H1 (cell line): Measurements from ENCODE around the gene CDCA4. TPM values are rescaled to one million over a fixed set of nuclear protein-coding genes. Genes with fewer than 3 reads are reported as not detected.

Source experiments
- CTCF ChIA-PET: fragments of 300-600 bp; sonication (Branson Sonifier 250); formaldehyde crosslinking; loops from one replicate; lab custom pipeline; 2021; ENCODE audit not compliant: partially characterized antibody; lab: Charles Lee
- POLR2A ChIA-PET: fragments of 300-600 bp; sonication (Branson Sonifier 250); formaldehyde crosslinking; loops from one replicate; lab custom pipeline; 2021; ENCODE audit warnings: inconsistent platforms; ENCODE audit not compliant: partially characterized antibody; lab: Charles Lee
- DNase-seq, 2 experiments: peaks; one replicate each; pipeline versions ENCODE4 v3.0.0 to v3.0.0-alpha.2; 2010 to 2022; ENCODE audit warnings: low spot score in 2 of 2, low read depth in 1 of 2, mixed read lengths in 1 of 2
- FAIRE-seq: peaks from 2 replicates; lab custom pipeline; 2011; peaks lifted over from hg19 to GRCh38; lab: Jason Lieb, UNC
- H2AFZ ChIP-seq: 2 replicates; pipeline ENCODE4 v1.8.1; 2012; ENCODE audit warnings: low read length, inconsistent platforms
- H2AK5ac ChIP-seq: 2 replicates; pipeline ENCODE4 v1.6.1; 2013; ENCODE audit warnings: low read depth, low read length
- H2BK120ac ChIP-seq: replicated peaks from 2 replicates; pipeline ENCODE3; 2013; ENCODE audit warnings: low read depth, low read length, inconsistent platforms
- H2BK12ac ChIP-seq: 2 replicates; pipeline ENCODE4 v1.6.1; 2013; ENCODE audit warnings: low read depth, low read length
- H2BK15ac ChIP-seq: 2 replicates; pipeline ENCODE4 v1.6.1; 2013; ENCODE audit warnings: low read length
- H2BK20ac ChIP-seq: 2 replicates; pipeline ENCODE4 v1.6.1; 2013; ENCODE audit warnings: low read length
- H2BK5ac ChIP-seq: 2 replicates; pipeline ENCODE4 v1.6.1; 2013; ENCODE audit warnings: low read depth, low read length
- H3K14ac ChIP-seq: 2 replicates; pipeline ENCODE4 v1.6.1; 2013; ENCODE audit warnings: inconsistent platforms; ENCODE audit not compliant: insufficient read length
- H3K18ac ChIP-seq: 2 replicates; pipeline ENCODE4 v1.6.1; 2013; ENCODE audit warnings: low read length; ENCODE audit errors: extremely low read depth
- H3K23ac ChIP-seq: 2 replicates; pipeline ENCODE4 v1.6.1; 2013; ENCODE audit warnings: inconsistent platforms; ENCODE audit not compliant: insufficient read length
- H3K23me2 ChIP-seq: 2 replicates; pipeline ENCODE4 v1.6.1; 2013; ENCODE audit warnings: low read depth, low read length
- H3K27ac ChIP-seq: 2 replicates; pipeline ENCODE4 v1.6.1; 2011; ENCODE audit warnings: low read depth, low read length, inconsistent platforms
- H3K27me3 ChIP-seq, 4 experiments: replicated peaks in 1 of 4; 1 replicate in 1 of 4; 2 replicates in 3 of 4; pipeline versions ENCODE4 v1.6.1 to v1.8.1; 2011 to 2013; ENCODE audit warnings: low read length in 3 of 4, mild to moderate bottlenecking in 3 of 4, inconsistent platforms in 2 of 4, mixed read lengths in 2 of 4, moderate library complexity in 1 of 4; ENCODE audit not compliant: control insufficient read depth in 3 of 4, insufficient read depth in 3 of 4; ENCODE audit errors: extremely low read depth in 1 of 4
- H3K36me3 ChIP-seq, 4 experiments: 2 replicates each; pipeline versions ENCODE4 v1.6.1 to v1.8.1; 2011 to 2013; ENCODE audit warnings: mild to moderate bottlenecking in 4 of 4, low read length in 3 of 4, moderate library complexity in 2 of 4, control low read depth in 1 of 4, inconsistent platforms in 1 of 4; ENCODE audit not compliant: insufficient read depth in 4 of 4, control insufficient read depth in 2 of 4
- H3K4ac ChIP-seq: replicated peaks from 2 replicates; pipeline ENCODE3; 2013; ENCODE audit warnings: low read length, low read depth, mixed read lengths, inconsistent platforms; ENCODE audit not compliant: insufficient read length
- H3K4me1 ChIP-seq, 4 experiments: replicated peaks in 1 of 4; 1 replicate in 1 of 4; 2 replicates in 3 of 4; pipeline versions ENCODE4 v1.6.1 to v1.8.1; 2011 to 2013; ENCODE audit warnings: low read length in 3 of 4, inconsistent platforms in 2 of 4, mixed read lengths in 1 of 4; ENCODE audit not compliant: insufficient read depth in 4 of 4, control insufficient read depth in 3 of 4
- H3K4me2 ChIP-seq, 2 experiments: 2 replicates each; pipeline versions ENCODE4 v1.6.1 to v1.8.1; 2011 to 2013; ENCODE audit warnings: low read depth in 2 of 2, low read length in 2 of 2, control low read depth in 1 of 2, inconsistent platforms in 1 of 2, mild to moderate bottlenecking in 1 of 2; ENCODE audit not compliant: insufficient read depth in 1 of 2
- H3K4me3 ChIP-seq, 4 experiments: fragments of 200-600, 300-600 bp in 1 of 4; sonication (generic), shearing (Covaris generic), sonication (Bioruptor Twin) in 1 of 4; 2 replicates each; pipeline versions ENCODE4 v1.5.1 to v1.8.1; 2011 to 2016; ENCODE audit warnings: low read length in 4 of 4, low read depth in 3 of 4, control low read depth in 2 of 4, inconsistent platforms in 2 of 4, mild to moderate bottlenecking in 2 of 4, mixed read lengths in 1 of 4, moderate library complexity in 1 of 4; ENCODE audit not compliant: insufficient read depth in 2 of 4; ENCODE audit errors: extremely low read depth in 1 of 4
- H3K56ac ChIP-seq: replicated peaks from 2 replicates; pipeline ENCODE3; 2013; ENCODE audit warnings: low read depth, mild to moderate bottlenecking, mixed read lengths, low read length, inconsistent platforms; ENCODE audit not compliant: insufficient read length
- H3K79me1 ChIP-seq: 2 replicates; pipeline ENCODE4 v1.6.1; 2013; ENCODE audit warnings: low read depth, low read length, control low read depth
- H3K79me2 ChIP-seq, 2 experiments: 2 replicates each; pipeline versions ENCODE4 v1.6.1 to v1.8.1; 2012 to 2013; ENCODE audit warnings: low read length in 2 of 2, mild to moderate bottlenecking in 2 of 2, inconsistent platforms in 1 of 2; ENCODE audit not compliant: insufficient read depth in 2 of 2, control insufficient read depth in 1 of 2
- H3K9ac ChIP-seq, 4 experiments: replicated peaks in 1 of 4; 1 replicate in 1 of 4; 2 replicates in 3 of 4; pipeline versions ENCODE4 v1.6.1 to v1.8.1; 2011 to 2013; ENCODE audit warnings: low read depth in 3 of 4, low read length in 3 of 4, control low read depth in 2 of 4, mild to moderate bottlenecking in 2 of 4, moderate library complexity in 2 of 4, inconsistent platforms in 1 of 4; ENCODE audit errors: extremely low read depth in 1 of 4
- H3K9me3 ChIP-seq, 2 experiments: 2 replicates each; pipeline versions ENCODE4 v1.6.1 to v1.8.1; 2012 to 2013; ENCODE audit warnings: mild to moderate bottlenecking in 2 of 2, moderate library complexity in 2 of 2, control low read depth in 1 of 2, inconsistent platforms in 1 of 2, low read depth in 1 of 2, low read length in 1 of 2, mixed read lengths in 1 of 2; ENCODE audit not compliant: insufficient read depth in 2 of 2
- H4K20me1 ChIP-seq, 2 experiments: replicated peaks in 1 of 2; 2 replicates each; pipeline versions ENCODE3 to v1.8.1; 2011 to 2013; ENCODE audit warnings: inconsistent platforms in 2 of 2, low read length in 2 of 2, mild to moderate bottlenecking in 1 of 2; ENCODE audit not compliant: insufficient read depth in 2 of 2, control insufficient read depth in 1 of 2
- H4K5ac ChIP-seq: 2 replicates; pipeline ENCODE4 v1.6.1; 2013; ENCODE audit warnings: low read length, low read depth, mixed read lengths, inconsistent platforms; ENCODE audit not compliant: insufficient read length
- H4K8ac ChIP-seq: 2 replicates; pipeline ENCODE4 v1.8.0; 2013; ENCODE audit warnings: mild to moderate bottlenecking, moderate library complexity, low read length, inconsistent platforms; ENCODE audit not compliant: insufficient read depth; ENCODE audit errors: extremely low read depth
- H4K91ac ChIP-seq: replicated peaks from 2 replicates; pipeline ENCODE3; 2013; ENCODE audit warnings: low read length, mixed read lengths, inconsistent platforms; ENCODE audit not compliant: insufficient read length
- E2F6 ChIP-seq: IDR thresholded peaks from 2 replicates; pipeline ENCODE4 v1.6.1; 2012; ENCODE audit warnings: inconsistent platforms
- NRF1 ChIP-seq: IDR thresholded peaks from 2 replicates; pipeline ENCODE4 v1.6.1; 2011; ENCODE audit warnings: mild to moderate bottlenecking, low read depth, low read length, improper control_type of control experiment
- RAD21 ChIP-seq, 2 experiments: IDR thresholded peaks in 1 of 2; conservative IDR thresholded peaks in 1 of 2; 2 replicates each; pipeline ENCODE4 v1.6.1; 2011; ENCODE audit warnings: low read depth in 2 of 2, low read length in 2 of 2, improper control_type of control experiment in 1 of 2, inconsistent platforms in 1 of 2, mild to moderate bottlenecking in 1 of 2, moderate library complexity in 1 of 2
- SP4 ChIP-seq: IDR thresholded peaks from 2 replicates; pipeline ENCODE4 v1.6.1; 2012; ENCODE audit warnings: low read length, inconsistent platforms
- WGBS, 2 experiments: shearing (Covaris generic) in 1 of 2; methylation state at CpG; one replicate each; pipeline versions ENCODE4 v1.1.6 to v1.1.7; 2013 to 2015; ENCODE audit warnings: low lambda C conversion rate in 2 of 2, mixed read lengths in 2 of 2, inconsistent platforms in 1 of 2, low coverage in 1 of 2, missing lambda C conversion rate in 1 of 2; ENCODE audit not compliant: insufficient replicate concordance in 2 of 2, insufficient coverage in 1 of 2, insufficient read length in 1 of 2; ENCODE audit errors: extremely low coverage in 1 of 2, missing lambda C conversion rate in 1 of 2; 5-methylcytosine and 5-hydroxymethylcytosine counted together
- polyA plus RNA-seq, 7 experiments: library from polyadenylated mRNA; depleted of rRNA in 3 of 7; stranded (reverse) in 5 of 7; unstranded in 2 of 7; fragments of >200 nt in 5 of 7; fragments of 200-250 nt in 2 of 7; gene quantifications; 1 replicate in 5 of 7; 2 replicates in 1 of 7; 4 replicates in 1 of 7; pipeline versions ENCODE4 v1.2.1 to v1.2.3, GENCODE V29; 2011 to 2013; ENCODE audit warnings: missing spikeins in 2 of 7, mixed read lengths in 2 of 7
- total RNA-seq: library from RNA; stranded (reverse); fragmentation: NEBNext Ultra II Directional; extraction: Animal tissue kit (Norgen Biotek cat#: 25700); gene quantifications from 2 replicates; pipeline ENCODE4 v1.2.1, GENCODE V29; 2021

CDCA4 gene
- total and polyA plus RNA-seq, 2 of the 8 experiments (the other 6 are each of a cell fraction or from before 2014, with no cell fraction given), result 49.9 to 62.4 TPM

GRCh38 chr14:104979758-104980610, 40.9 kb downstream of the CDCA4 start:
- no peaks in the 10 kb centered on the region for H3K79me2 ChIP-seq
- H4K91ac ChIP-seq, result peak overlapping the region; percentile 65
- POLR2A ChIA-PET, result interaction anchor here (1.1 kb wide), 1 partner anchor 10 kb away, joined by 3 read pairs; no protein-coding TSS in a partner anchor
- H4K5ac ChIP-seq, result no peak overlapping the region
- H3K9ac ChIP-seq, result no peak overlapping the region
- H3K4me3 ChIP-seq, result no peak overlapping the region
- no peak overlapping the region for H3K56ac ChIP-seq
- no peak for FAIRE-seq
- peaks cover 4 to 13% of the 10 kb centered on the region in 2 experiments for H4K20me1 ChIP-seq
- H2AFZ ChIP-seq, result no peak overlapping the region
- no peak overlapping the region for H2BK5ac ChIP-seq
- H3K23ac ChIP-seq, result no peak overlapping the region
- TF ChIP-seq RAD21 (IDR thresholded peaks at IDR 0.05 in 1 of 2, conservative IDR thresholded peaks at IDR 0.05 in 1 of 2; ENCODE audit: low read depth in 2 of 2, low read length in 2 of 2) (no peak), SP4 (no peak), NRF1 (no peak), E2F6 (no peak)
- peak overlapping the region; percentile 94 for H2AK5ac ChIP-seq
- no peak overlapping the region for H3K27ac ChIP-seq
- no peaks in the 10 kb centered on the region for H3K79me1 ChIP-seq
- no peak overlapping the region for H3K14ac ChIP-seq
- no peak overlapping the region for H2BK15ac ChIP-seq
- H3K36me3 ChIP-seq, result no peaks in the 10 kb centered on the region; a peak in 1 of 8 replicates
- H3K18ac ChIP-seq, result no peak overlapping the region
- peaks cover 10% of the 10 kb centered on the region; the same call in 1 of the 2 replicates for H3K23me2 ChIP-seq
- H4K8ac ChIP-seq, result no peak overlapping the region
- no peak overlapping the region; a peak in 1 of 4 replicates for H3K4me2 ChIP-seq
- no peak for DNase-seq
- H2BK20ac ChIP-seq, result no peak overlapping the region
- 87% methylated on average over 19 of the region's 19 CpGs; no CpG with 5 or more reads in 1 of the 2 experiments for WGBS, 2 experiments
- peaks cover 18 to 38% (median 31%) of the 10 kb centered on the region in 4 experiments for H3K27me3 ChIP-seq
- CTCF ChIA-PET, result interaction anchor here (0.6 to 1.2 kb wide), 6 partner anchors 9 to 66 kb away, joined by 3 to 6 read pairs (median 3); no protein-coding TSS in a partner anchor
- H3K9me3 ChIP-seq, result peaks cover 0 to 1% of the 10 kb centered on the region in 2 experiments; a peak in 1 of 4 replicates
- no peak overlapping the region for H2BK120ac ChIP-seq
- H2BK12ac ChIP-seq, result peak overlapping the region; percentile 64; the same call in 1 of the 2 replicates
- peak overlapping the region; percentile 53 for H3K4ac ChIP-seq
- peaks cover 0 to 13% (median 7%) of the 10 kb centered on the region in 4 experiments; a peak in 5 of 7 replicates for H3K4me1 ChIP-seq
